Stimulated activated CD4-positive, alpha-beta T cell treated with anti-CD3 and anti-CD28 coated beads, Interleukin-1b, Interleukin-23, amount 100 ng/mL, for 1 hour (primary cell): ENCODE measurements around the gene CCDC85A.

Experiments
- DNase-seq, 2 donors: peaks; one replicate each; pipeline ENCODE4 v3.0.0-alpha.2; 2020; ENCODE audit warnings: low read depth in 2 of 2

Gene CCDC85A

DNA sequence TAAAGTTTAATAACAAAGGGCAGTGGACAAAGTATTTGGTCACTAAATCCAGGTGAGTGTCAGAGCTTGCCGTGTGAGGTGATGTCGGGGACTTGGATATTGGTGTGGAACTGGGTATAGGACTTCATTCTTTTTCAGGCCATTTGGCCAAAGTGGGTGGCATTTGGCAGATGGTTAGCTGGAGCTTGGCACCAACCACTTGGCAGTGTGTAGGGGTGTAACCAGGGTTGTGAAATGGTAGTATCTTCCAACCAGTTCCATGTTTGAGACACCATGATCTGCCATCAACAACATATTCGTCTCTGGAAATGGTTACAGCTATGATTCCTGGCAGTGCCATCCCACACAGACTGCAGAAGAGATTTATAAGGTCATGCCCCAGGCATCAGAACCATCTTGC lies 113.9 kb downstream of the CCDC85A start:
- no peak for DNase-seq

DNA sequence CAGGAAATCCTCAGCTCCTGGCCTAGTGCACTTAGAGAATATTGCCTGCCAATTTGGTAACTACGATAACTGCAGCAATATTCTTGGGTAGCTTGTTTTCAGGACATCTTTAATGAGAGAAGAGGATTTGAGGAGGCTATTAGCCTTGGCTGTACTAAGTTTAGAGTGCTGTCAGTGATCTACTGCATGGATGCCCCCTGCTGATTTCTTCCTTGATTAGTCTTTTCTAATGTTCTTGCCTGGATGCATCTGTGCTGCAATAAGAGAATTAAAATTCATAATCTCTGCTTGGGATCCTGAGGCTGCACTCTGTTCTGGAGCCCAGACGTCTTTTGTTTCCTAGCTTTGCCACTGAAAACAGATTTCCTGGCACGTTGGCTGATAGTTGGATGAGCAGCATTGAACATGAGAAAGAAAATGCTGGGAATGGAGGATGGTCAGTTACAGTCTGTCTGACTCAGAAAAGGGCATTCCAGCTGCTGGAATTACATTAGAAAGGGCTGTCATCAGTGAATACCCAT lies 115.4 kb downstream of the CCDC85A start:
- no peak for DNase-seq

DNA sequence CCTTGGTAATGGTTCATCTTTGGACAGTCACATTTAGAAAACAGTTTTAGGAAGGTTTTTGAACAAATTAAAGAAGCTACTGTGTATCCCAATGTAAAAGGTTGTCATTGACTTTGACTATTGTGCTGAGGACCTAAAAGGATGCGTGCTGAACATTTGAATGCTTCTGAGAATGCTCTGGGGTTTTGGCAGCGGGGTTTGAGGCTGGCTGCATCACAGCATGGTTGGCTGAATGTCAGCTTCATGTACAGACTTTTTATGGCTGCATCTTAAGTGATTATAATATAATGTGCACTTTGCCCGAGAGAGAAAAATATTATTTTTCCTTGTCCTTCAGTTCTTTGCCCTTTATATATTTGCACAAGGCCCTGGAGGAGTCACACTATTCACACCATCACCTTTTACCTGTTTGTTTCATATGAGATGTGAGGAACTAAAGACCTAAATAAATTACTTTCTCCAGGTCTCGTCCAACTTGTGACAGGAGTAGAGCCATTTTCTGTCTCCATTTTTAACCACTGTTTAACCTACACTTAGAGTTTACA lies 125.9 kb downstream of the CCDC85A start:
- no peak for DNase-seq

DNA sequence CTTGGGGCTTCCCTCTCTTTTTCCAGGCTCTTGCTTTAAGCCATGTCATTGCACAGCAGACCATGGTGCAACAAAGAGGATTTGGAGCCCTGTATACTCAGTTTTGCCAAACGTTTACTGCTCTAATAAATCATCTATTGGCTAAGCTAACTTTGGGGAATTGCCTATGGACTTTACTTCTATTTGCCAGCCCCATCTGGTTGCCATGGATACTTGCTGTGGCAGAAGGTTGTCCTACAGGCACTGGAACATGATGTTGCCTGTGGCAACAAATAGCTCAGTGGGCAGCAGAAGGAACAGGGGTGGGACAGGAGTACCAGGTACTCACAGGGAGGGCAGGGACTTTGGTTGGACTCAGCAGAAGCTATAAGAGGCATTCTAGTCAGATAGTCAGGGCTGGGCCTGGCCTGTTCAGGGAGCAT lies 129.7 kb downstream of the CCDC85A start:
- DNase-seq = no peak

DNA sequence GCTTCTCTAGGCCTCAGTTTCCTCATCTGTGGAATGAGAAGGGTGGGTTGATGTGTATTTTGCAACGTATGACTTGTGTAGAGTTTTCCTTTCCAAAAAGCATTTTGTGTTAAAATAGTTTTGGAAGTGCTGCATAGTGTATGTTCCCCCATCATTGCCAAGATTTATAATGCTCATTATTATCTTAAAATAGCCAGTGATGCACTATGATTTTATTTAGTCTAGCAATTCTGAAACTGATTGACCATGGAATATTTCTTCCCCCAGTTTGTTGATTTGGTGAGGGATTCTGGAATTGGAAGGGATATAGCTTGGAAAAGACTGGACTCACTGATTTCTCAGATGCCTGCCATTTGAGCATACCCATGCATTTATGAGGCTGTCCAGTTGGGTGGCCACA lies 130.6 kb downstream of the CCDC85A start:
- no peak for DNase-seq

DNA sequence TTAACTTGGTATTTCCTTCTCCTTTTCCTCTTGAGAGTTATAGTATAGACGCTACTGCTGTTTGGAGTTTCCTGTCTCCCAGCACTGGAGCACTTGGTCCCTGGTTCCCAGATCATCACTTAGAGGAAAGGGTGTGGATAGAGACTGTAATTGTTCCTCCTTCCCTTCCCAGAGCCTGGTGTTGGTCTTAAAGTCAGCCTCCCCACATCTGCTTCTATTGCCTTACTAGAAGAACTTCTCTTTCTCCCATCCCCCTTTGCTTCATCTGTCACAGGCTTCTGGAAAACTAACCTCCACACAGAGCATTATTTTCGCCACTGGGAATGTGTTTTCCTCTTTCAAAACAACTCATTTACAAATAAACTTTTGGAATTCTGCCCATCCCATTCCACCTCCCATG lies 131.0 kb downstream of the CCDC85A start:
- no peak for DNase-seq

DNA sequence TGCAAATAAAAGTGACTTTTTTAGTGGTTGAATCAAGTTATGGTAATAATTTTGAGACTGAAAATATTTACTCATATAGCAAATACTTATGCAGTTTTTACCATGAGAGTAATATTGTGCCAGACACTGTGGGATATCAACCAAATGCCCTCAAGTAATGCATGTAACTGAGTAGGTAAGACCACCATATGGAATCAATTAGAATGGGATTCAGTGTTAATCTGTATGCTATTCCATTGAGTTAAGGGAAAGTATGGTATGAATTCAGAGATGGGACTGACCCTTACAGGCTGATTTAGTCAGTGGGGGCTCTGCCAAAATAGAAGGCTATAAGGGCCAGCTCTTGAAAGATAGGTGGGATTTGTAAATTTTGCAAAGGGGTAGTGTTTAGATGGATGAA lies 131.6 kb downstream of the CCDC85A start:
- no peak for DNase-seq

DNA sequence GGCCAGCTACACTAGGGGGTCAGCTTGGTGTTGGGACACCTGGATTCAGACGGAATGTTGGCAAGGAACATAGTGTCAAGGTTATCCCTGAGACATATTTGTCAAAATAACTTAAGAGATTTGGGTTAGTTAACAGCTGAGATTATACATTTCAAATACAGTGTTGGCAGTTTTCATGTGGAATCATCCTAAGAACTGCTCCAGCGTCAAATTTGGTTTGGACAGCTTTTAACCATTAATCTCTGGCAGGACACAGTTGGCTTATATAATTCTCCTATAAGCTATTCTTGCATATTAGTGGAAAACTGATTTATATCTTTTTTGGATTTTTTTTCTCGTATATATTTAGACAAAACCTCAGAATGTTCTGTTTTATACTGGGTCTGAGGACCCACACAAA lies 132.2 kb downstream of the CCDC85A start:
- DNase-seq = no peak

DNA sequence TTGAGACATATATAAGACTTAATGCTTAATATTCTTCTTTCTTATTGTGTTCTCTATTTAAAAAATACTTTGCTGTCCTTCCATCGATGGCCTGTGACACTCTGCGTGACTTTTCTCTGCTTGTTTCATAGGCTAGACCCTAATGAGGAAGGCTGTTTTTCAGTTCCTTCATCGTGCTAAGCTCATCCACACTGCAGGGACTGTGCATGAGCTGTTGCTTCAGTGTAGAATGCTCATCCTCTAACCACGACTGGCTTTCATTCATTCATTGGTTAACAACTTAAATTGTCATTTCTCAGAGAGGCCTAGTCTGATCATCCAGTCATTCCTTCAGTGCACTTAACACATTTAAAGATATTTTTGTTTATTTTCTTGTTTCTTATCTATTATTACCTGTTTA lies 134.4 kb downstream of the CCDC85A start:
- no peak for DNase-seq

DNA sequence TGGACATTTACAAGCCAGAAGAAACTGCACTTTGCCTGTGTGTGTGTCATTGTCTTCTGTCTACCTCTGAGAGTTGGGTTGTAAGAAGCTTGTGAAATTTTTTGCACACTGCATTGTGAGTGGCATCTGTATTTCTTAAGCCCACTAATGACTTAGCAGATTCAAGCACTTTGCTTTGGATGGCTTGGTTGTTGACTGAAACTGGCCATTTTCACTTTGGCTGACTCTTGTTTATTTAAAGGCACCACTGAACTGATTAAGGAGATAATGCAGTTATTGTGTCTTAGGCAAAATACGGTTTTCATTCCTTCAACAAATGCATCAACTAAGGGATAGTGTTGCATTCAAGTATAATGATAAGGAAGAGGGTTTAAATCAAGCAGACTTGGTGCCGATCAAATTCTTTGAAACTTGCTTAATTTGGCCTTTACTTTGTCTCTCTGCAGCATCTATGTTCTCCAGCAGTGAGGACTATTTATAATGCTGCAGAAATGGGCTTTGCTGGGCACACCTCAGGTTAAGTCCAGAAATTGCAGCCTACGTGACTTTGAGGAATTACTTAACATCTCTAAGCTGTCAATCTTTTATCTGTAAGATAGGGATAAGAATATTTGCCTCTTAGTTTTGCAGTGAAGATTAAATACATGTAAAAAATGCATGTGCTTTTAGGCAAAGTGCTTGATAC lies 142.0 kb downstream of the CCDC85A start:
- DNase-seq = no peak

DNA sequence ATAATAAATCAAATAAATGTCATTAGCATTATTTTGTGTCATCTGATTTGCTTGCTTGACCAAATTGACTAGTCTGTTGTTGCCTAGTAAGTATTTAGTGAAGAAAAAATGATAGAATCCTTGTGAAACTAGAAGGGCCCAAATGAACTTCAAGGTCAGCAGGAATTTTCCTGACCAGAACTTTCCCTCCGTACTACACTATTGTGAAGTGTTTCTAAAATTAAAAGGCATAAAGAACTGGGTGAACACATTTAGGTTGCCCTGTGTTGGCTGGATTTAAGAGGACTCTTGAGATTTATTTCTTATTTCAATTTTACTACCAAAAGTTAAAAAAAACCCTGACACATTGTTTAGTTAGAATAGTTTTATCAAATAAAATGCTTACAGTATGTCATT lies 142.6 kb downstream of the CCDC85A start:
- DNase-seq = no peak

DNA sequence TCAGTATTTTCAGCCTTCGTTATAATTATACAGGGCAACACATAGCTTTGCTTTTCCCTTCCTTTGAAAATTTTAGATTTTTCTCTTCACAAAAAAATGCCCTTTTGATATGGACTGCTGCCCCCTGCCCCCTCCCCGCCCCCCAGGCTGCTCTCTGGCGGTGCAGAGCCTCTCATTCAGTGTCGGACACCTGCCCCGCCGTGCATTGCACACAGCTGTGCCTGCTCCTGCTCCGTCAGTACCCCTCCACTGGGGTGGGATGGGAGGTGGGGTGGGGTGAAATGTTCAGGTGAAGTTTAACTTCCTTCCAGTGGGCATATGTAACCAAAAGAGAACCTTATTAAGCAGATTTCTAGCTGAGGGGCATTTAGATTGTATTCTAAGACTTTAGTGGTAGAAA lies 148.0 kb downstream of the CCDC85A start:
- DNase-seq = no peak

DNA sequence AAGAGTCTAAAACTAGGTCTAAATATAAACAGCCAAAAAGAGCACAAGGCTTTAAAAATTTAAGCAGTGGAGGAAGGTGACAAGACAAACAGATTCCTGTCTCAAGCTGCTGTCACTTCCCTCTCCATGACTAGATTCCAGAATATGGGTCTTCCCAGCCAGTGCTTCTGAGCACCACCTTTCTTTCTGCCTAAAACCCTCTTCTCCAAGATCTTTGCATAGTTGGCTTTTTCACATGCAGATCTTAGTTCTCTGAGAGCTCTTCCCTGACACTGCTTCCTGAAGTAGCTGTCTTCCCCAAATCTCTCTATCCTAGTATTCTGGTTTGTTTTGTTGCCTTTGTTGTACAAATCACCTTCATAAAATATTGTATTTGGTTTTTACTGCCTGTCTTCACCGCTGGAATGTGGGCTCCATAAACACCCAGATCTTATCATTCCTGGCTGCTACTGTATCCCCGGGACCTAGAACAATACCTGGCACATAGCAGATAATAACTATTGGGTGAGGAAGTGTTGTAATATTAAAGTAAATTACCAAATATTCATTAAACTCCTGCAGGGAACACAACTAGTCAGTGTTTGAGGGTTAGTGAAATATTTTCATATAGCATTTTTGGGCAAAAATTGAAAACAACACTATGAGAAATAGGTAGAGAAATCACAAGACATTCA lies 150.2 kb downstream of the CCDC85A start:
- DNase-seq = no peak

DNA sequence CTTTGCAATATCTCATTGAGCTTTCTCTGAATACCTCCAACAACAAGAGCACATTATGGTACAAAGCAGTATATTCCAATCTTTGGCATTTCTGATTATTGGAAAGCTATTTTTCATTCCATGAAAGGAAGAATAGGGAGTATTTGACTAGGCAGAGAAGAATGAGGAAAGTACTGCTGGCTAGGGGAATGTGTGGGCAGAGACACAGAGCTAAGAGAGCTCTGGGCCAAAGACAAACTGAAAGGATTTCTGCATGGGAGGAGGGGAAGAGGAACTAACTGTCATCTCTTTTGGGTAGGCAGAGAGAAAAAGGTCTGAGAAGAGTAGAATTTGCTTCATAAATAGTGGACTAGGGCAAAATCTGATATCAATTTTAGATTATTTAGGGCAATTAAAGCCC lies 150.8 kb downstream of the CCDC85A start:
- DNase-seq = no peak

DNA sequence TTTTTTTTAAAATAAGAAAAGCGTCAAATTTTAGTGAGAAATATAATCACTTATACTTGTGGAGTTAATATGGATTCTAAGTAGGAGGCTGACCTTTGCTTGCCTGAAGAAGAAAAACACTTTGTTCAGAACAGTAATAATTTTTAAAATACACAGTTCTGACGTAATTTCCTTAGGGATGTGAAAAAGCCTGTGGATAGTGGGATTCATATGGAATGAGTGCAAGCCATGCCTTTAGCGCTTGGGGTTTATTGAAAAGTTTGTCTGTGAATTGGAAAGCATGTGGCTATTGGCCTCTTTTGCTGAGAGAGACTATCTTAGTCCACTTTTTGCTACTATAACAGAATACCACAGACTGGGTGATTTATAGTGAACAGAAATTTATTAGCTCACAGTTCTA lies 151.3 kb downstream of the CCDC85A start:
- DNase-seq = no peak

DNA sequence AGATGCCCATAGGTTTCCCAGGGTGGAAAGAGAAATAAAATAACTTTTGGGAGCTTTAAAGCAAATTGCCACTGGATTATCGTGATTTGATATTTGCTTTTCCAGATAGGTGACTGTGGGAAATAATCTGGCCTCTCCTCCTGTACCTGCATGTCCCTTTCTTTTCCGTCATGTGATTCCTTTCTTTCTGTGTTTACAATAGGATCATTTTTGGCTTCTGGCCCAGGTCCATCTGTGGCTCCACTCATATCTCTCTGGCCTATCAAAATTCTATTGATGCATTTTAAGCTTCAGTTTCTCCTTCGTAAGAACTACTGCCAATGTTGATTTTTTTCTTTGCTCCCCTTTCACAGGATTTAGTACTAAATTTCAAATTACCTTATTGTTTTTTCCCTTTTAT lies 153.6 kb downstream of the CCDC85A start:
- DNase-seq = no peak

DNA sequence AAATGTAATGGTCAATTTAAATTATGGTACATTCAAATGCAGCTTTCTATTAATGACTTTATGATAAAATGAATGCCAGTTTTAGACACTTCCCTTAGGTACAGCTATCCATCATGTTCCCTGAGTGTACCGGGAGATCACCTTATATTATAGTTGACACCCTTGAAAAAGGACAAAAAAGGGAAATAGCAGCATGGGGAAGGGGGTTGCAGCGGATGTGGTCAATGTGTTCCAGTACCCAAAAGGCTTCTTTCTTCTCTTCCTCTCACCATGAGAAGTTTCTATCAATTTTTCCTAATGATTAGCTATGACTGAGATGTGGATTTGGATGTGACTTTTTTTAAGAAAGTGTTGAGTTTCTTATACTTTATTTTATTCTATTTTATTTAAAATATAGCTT lies 154.4 kb downstream of the CCDC85A start:
- no peak for DNase-seq

DNA sequence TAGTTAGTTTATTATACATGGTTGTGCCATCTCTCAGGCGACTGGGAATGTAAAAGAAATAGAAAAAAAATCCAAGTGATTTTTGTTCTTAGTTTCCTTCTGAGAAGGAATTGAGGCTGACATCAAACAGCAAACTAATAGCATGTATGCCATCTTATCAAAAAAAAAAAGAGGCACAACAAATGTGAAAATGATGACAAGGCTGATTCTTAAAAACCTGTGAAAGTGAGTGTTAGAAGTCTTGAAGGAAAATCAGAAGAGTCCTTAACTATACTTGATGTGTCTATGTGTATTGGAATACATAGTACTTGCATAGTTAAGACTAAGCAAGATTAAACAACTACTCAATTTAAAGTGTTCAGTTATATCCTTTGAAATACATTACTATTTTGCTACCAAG lies 161.0 kb downstream of the CCDC85A start:
- no peak for DNase-seq

DNA sequence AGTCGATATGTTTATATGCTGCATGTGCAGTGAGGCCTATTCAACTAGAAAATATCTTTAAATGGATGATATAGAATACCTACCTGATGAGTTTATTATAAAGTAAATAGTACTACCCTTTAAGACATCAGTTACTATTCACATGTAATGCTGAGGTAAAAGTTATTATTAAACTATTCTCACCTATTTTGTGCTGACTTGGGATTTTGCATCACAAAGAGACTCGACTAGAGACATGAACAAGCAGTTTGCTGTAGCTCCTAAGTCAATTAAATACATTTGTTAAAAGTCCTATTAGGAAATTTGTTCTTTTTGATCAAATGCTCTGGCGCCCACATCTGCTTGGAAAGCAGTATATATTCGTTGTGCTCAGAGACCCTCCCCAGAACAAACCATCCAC lies 164.1 kb downstream of the CCDC85A start:
- DNase-seq = no peak

DNA sequence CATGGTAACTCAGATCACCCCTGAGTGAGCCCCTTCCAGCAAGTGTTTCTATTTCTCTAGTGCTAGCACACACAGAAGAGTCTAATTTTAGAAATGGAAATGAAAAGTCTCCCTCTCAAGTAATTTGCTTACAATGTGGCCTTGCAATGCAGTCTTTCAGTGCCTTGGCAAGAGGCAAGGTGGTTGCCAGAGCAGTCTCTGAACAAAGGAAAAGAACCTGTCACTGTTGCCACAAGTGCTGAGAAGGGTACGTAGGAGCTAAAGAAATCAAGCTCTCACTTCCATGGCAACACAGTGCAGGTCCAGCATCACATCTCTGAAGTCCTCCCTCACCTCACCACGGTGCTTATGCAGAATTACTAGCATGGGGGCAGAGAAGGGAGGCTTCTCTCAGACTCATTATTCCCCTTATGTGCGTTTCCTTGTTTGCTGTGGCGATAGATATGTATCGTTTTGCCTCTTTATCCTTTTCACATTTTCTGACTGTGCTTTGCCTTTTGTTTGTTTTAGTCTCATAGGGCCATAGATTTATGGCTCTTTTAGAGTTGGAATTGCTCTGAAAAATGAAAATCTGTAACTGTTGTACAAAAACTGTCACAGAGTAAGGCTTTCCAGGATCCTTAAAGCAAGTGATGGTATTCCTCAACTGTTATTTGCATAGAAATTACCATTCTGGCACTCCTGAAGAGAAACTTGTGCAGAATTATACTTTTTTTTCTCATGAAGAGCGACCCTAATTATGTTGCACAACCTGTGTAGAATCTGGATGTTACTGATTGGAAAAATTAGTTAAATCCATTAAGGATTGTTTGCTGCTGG lies 164.8 kb downstream of the CCDC85A start:
- no peak for DNase-seq

DNA sequence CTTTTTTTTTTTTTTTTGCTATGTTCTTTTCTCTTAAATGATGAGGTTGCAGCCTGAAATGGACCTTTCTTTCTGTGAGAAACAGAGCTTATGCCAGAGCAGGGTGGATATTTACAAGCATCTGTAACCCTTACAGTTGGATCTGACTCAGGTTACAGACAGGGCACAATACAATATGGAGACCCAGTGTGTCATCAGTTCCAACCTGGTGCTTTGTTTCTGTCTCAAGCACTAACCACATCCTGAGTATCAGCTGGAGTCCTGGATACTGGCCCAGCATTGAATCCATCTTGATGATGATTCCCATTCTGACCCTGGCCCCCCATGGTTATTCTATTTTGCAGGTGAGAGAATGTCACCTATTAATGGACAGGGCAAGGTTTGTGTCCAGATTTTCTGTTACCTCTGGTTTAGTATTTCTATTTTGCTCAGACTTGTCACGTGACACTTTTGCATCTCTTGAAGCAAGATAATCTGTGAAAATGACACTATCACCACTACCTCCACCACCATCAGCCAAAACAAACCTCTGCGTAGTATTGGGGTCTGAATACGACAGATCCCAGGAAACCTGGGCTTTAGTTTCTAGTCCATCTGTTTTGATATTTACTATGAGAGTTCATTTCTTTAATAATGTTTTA lies 174.0 kb downstream of the CCDC85A start:
- DNase-seq = no peak

DNA sequence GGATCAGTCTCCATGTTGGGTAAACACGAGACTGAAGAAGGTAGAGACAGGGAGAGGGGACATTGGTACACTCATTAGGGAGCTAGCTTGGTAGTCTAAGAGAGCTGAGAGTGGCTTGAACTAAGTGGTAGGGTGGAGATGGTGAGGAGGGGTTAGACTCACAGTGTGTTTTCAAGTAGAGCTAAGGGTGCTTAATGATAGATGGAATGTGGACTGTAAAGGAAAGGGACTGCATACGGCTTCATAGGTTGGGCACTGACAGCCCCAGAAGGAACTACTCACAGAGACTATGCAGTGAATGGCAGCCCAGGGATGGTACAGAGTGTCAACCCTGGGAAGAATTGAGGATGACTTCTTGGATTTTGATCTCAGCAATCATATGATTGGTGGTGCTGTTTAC lies 178.1 kb downstream of the CCDC85A start:
- no peak for DNase-seq
